ENCODE data around the gene PPP1R9B.

GRCh38 chr17:50096758-50097157 is 53.7 kb downstream of the PPP1R9B start:
- TF ChIP-seq POLR2AphosphoS5 (IDR thresholded peaks at IDR 0.05; ENCODE audit: borderline replicate concordance, low read depth, low read length) (no peak), EZH2 (IDR thresholded peaks at IDR 0.05) (no peak)
